Muscle layer of colon (tissue), 2 donors: Measurements from ENCODE around the gene PACS1.

Source experiments
- H3K27ac ChIP-seq: one replicate; pipeline ENCODE4 v1.7.0; 2013; ENCODE audit warnings: low read depth, mild to moderate bottlenecking, low read length, moderate library complexity
- H3K27me3 ChIP-seq, 2 donors: one replicate each; pipeline ENCODE4 v1.7.0; 2013; ENCODE audit warnings: low read length in 2 of 2, mild to moderate bottlenecking in 2 of 2; ENCODE audit not compliant: insufficient read depth in 2 of 2, control insufficient read depth in 1 of 2
- H3K36me3 ChIP-seq: one replicate; pipeline ENCODE4 v1.7.0; 2013; ENCODE audit warnings: mild to moderate bottlenecking, low read length; ENCODE audit not compliant: insufficient read depth
- H3K4me1 ChIP-seq: one replicate; pipeline ENCODE4 v1.7.0; 2013; ENCODE audit warnings: mild to moderate bottlenecking, low read length; ENCODE audit not compliant: insufficient read depth
- H3K4me3 ChIP-seq, 2 donors: one replicate each; pipeline ENCODE4 v1.7.0; 2013; ENCODE audit warnings: low read length in 2 of 2, low read depth in 1 of 2, mild to moderate bottlenecking in 1 of 2, moderate library complexity in 1 of 2
- H3K9ac ChIP-seq: one replicate; pipeline ENCODE4 v1.7.0; 2013; ENCODE audit warnings: low read length
- H3K9me3 ChIP-seq: one replicate; pipeline ENCODE4 v1.7.0; 2013; ENCODE audit warnings: mild to moderate bottlenecking, low read length
- donor health status: abdominal sarcoma.
- donor health status: Adenocarcinoma of cecum.

Gene PACS1

DNA sequence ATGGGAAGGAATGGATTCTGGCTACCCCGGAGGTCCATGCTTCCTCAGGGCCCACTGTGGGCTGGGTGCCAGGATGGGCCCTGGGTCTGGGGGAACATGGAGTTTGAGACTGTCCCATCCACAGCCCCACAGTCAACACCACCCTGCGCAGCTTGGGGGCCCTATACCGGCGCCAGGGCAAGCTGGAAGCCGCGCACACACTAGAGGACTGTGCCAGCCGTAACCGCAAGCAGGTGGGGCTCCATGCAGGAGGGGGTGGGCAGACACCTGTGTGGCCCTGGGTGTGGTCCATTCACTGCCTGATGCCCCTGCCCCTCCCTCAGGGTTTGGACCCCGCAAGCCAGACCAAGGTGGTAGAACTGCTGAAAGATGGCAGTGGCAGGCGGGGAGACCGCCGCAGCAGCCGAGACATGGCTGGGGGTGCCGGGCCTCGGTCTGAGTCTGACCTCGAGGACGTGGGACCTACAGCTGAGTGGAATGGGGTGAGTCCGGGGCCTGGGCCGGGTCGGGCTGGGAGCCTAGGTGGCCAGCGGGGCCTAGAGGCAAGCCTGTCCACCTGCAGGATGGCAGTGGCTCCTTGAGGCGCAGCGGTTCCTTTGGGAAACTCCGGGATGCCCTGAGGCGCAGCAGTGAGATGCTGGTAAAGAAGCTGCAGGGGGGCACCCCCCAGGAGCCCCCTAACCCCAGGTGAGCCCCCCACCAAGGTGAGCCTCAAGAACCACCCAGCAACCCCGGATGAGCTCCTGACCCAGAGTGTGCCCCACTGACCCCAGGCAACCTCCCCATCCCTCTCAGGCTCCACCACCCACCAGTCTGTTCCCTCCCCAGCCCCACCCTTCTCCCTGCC lies 195.7 kb downstream of the PACS1 start:
- H3K9ac ChIP-seq, result no peak overlapping the region
- H3K4me1 ChIP-seq, result peaks cover 28% of the 10 kb centered on the region
- H3K27me3 ChIP-seq, result no peaks in the 10 kb centered on the region
- peaks cover 43% of the 10 kb centered on the region for H3K36me3 ChIP-seq
- no peak overlapping the region for H3K4me3 ChIP-seq
- H3K9me3 ChIP-seq, result no peaks in the 10 kb centered on the region
- H3K27ac ChIP-seq, result no peak overlapping the region

GRCh38 chr11:66266378-66267038 lies 196.4 kb downstream of the PACS1 start:
- Histone ChIP-seq H3K27ac (peak overlapping the region; percentile 100), H3K4me3 (peak overlapping the region; percentile 40 to 60), H3K9me3 (no peaks in the 10 kb centered on the region), H3K27me3 (no peaks in the 10 kb centered on the region), H3K4me1 (peaks cover 30% of the 10 kb centered on the region), H3K9ac (peak overlapping the region; percentile 40), H3K36me3 (peaks cover 39% of the 10 kb centered on the region)

DNA sequence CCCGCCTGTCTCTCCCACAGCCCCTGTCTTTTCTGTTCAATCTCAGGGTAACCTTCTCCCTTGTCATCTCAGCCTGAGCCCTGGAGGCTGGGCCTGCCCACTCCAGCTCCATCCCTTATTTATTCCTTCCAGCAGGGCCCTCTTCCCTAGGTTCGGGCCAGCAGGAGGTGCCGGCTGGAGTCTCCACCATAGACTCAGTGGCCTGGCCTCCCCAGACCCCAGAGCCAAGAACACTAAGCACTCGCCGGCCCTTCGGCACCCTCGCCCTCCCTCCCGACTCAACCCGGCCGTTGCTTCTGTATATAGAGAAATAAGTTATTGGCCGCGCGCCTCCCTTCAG lies 196.9 kb downstream of the PACS1 start:
- Histone ChIP-seq H3K4me1 (peaks cover 30% of the 10 kb centered on the region), H3K4me3 (peak overlapping the region; percentile 40 to 60), H3K36me3 (peaks cover 39% of the 10 kb centered on the region), H3K27ac (peak overlapping the region; percentile 100), H3K27me3 (no peaks in the 10 kb centered on the region), H3K9me3 (no peaks in the 10 kb centered on the region), H3K9ac (peak overlapping the region; percentile 40)

GRCh38 chr11:66267379-66268243 lies 197.5 kb downstream of the PACS1 start:
- Histone ChIP-seq H3K4me1 (peaks cover 30% of the 10 kb centered on the region), H3K36me3 (peaks cover 39% of the 10 kb centered on the region), H3K4me3 (peak overlapping the region; percentile 68 to 88), H3K9me3 (no peaks in the 10 kb centered on the region), H3K27me3 (no peaks in the 10 kb centered on the region), H3K9ac (peak overlapping the region; percentile 60), H3K27ac (peak overlapping the region; percentile 100)

- H3K27ac ChIP-seq, result peak within 1 kb of the TSS; percentile 100
- H3K4me3 ChIP-seq, result peak within 1 kb of the TSS; percentile 68 to 88
- peaks cover 39% of the 10 kb centered on the region for H3K36me3 ChIP-seq
- H3K27me3 ChIP-seq, result no peaks in the 10 kb centered on the region
- H3K9ac ChIP-seq, result peak within 1 kb of the TSS; percentile 71
- peaks cover 30% of the 10 kb centered on the region for H3K4me1 ChIP-seq
- no peaks in the 10 kb centered on the region for H3K9me3 ChIP-seq
These were observed 198.3 kb downstream of the PACS1 start, which contains the start of gene RAB1B for GRCh38 chr11:66268244-66268951. TSS of gene RAB1B (plus strand) at chr11:66268639. CDS start at chr11:66268680, 41 bp downstream.

GRCh38 chr11:66268952-66269905 lies 199.2 kb downstream of the PACS1 start:
- peak overlapping the region; percentile 98 for H3K27ac ChIP-seq
- H3K36me3 ChIP-seq, result peaks cover 42% of the 10 kb centered on the region
- no peaks in the 10 kb centered on the region for H3K9me3 ChIP-seq

DNA sequence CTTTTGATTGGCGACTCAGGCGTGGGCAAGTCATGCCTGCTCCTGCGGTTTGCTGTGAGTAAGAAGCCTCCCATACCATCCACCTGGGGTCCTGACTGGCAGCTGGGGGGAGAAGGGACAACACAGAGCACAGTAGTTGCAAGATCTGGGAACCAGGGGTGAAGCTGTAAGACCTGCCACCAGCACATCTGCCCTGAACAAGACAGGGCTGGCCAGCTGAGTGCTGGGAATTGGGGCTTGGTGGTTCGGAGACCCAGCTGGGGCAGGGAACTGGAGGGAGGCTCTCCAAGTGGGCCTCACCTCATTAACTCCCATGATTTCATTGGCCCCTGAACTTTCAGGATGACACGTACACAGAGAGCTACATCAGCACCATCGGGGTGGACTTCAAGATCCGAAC lies 201.7 kb downstream of the PACS1 start:
- Histone ChIP-seq H3K9me3 (no peaks in the 10 kb centered on the region), H3K36me3 (peaks cover 46% of the 10 kb centered on the region), H3K9ac (no peak overlapping the region), H3K27me3 (no peaks in the 10 kb centered on the region), H3K4me3 (no peak overlapping the region), H3K27ac (no peak overlapping the region), H3K4me1 (peaks cover 20% of the 10 kb centered on the region)

More at GRCh38 chr11:66268952-66269905, 199.2 kb downstream of the PACS1 start:
- Histone ChIP-seq H3K4me1 (peaks cover 30% of the 10 kb centered on the region), H3K9ac (peak overlapping the region; percentile 71), H3K4me3 (peak overlapping the region; percentile 67 to 88), H3K27me3 (no peaks in the 10 kb centered on the region)

DNA sequence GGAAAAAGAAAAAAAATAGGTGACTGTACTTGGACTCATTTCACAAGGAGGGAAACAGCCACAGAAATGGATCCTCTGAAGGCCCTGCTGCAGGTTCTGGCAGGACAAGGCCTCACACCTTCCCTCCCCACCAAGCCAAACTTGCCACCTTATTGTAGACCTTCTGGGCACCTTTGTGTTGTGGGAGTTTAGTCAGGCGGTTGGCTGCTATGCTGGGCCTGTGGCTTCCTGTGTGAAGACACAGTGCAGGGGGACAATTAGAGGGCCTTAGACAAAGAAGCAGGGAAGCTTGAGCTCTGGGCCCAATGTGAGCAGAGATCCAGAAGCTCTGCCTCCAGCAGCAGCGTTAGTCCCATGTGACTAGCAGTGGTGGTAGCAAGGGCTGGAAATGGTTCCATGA lies 202.5 kb downstream of the PACS1 start:
- no peak overlapping the region for H3K4me3 ChIP-seq
- no peak overlapping the region for H3K9ac ChIP-seq
- no peaks in the 10 kb centered on the region for H3K27me3 ChIP-seq
- peaks cover 17% of the 10 kb centered on the region for H3K4me1 ChIP-seq
- peaks cover 46% of the 10 kb centered on the region for H3K36me3 ChIP-seq
- H3K9me3 ChIP-seq, result no peaks in the 10 kb centered on the region
- no peak overlapping the region for H3K27ac ChIP-seq

GRCh38 chr11:66274219-66274618 lies 204.1 kb downstream of the PACS1 start:
- H3K9ac ChIP-seq, result no peak overlapping the region
- H3K4me1 ChIP-seq, result peaks cover 17% of the 10 kb centered on the region
- H3K9me3 ChIP-seq, result no peaks in the 10 kb centered on the region
- peaks cover 46% of the 10 kb centered on the region for H3K36me3 ChIP-seq
- no peak overlapping the region for H3K4me3 ChIP-seq
- no peaks in the 10 kb centered on the region for H3K27me3 ChIP-seq
- no peak overlapping the region for H3K27ac ChIP-seq

DNA sequence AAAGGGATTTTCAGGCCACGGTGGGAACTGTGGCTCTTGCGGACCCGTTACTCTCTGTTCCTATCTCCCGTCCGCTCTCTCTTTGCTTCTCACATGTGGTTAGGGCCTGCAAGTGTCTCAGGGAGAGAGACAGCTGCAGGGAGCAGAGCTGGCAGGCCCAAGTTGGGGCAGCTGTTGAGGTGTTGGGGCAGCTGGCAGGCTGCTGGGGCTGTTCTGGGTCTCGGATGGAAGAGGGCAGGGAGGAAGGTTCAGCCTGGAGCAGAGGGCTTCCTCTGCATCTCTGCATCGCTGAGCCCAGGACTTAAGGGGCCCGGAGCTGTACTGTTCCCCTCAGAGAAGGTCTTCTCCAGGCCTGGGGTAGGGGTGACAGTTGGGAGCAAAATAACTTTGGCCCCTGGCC lies 205.3 kb downstream of the PACS1 start:
- H3K9ac ChIP-seq, result no peak overlapping the region
- H3K36me3 ChIP-seq, result peaks cover 46% of the 10 kb centered on the region
- no peak overlapping the region for H3K4me3 ChIP-seq
- no peaks in the 10 kb centered on the region for H3K9me3 ChIP-seq
- no peaks in the 10 kb centered on the region for H3K27me3 ChIP-seq
- peaks cover 5% of the 10 kb centered on the region for H3K4me1 ChIP-seq
- no peak overlapping the region for H3K27ac ChIP-seq
